Endodermal cell (in vitro differentiated cells): ENCODE results near the gene PFKL. TPM values are rescaled to one million over a fixed set of nuclear protein-coding genes. Genes with fewer than 3 reads are reported as not detected.

ENCODE experiments used
- DNase-seq: peaks from one replicate; pipeline ENCODE4 v3.0.0-alpha.2; 2017
- H3K27ac ChIP-seq: 2 replicates; pipeline ENCODE4 v1.5.1; 2013; ENCODE audit warnings: mild to moderate bottlenecking, low read depth, low read length, moderate library complexity
- H3K27me3 ChIP-seq: 2 replicates; pipeline ENCODE4 v1.6.1; 2013; ENCODE audit warnings: mild to moderate bottlenecking, low read length, moderate library complexity; ENCODE audit not compliant: insufficient read depth, control insufficient read depth, poor library complexity, severe bottlenecking
- H3K36me3 ChIP-seq: 2 replicates; pipeline ENCODE4 v1.7.0; 2013; ENCODE audit warnings: mild to moderate bottlenecking, low read length, moderate library complexity; ENCODE audit not compliant: control insufficient read depth, insufficient read depth
- H3K4me1 ChIP-seq: one replicate; pipeline ENCODE4 v1.7.0; 2013; ENCODE audit warnings: low read length; ENCODE audit not compliant: control insufficient read depth, insufficient read depth
- H3K4me3 ChIP-seq: 2 replicates; pipeline ENCODE4 v1.5.1; 2013; ENCODE audit warnings: mild to moderate bottlenecking, low read length, moderate library complexity
- H3K9ac ChIP-seq: 2 replicates; pipeline ENCODE4 v1.6.1; 2013; ENCODE audit warnings: mild to moderate bottlenecking, low read length, moderate library complexity; ENCODE audit not compliant: poor library complexity, severe bottlenecking; ENCODE audit errors: extremely low read depth
- H3K9me3 ChIP-seq: 2 replicates; pipeline ENCODE4 v1.6.1; 2013; ENCODE audit warnings: mild to moderate bottlenecking, low read length, moderate library complexity; ENCODE audit not compliant: control insufficient read depth
- H3K27ac Mint-ChIP-seq: 2 replicates; pipeline ENCODE4 v1.8.0; 2020; ENCODE audit warnings: mixed read lengths
- H3K27me3 Mint-ChIP-seq: 2 replicates; pipeline ENCODE4 v1.8.0; 2021; ENCODE audit warnings: mild to moderate bottlenecking, mixed read lengths; ENCODE audit not compliant: insufficient read depth
- H3K36me3 Mint-ChIP-seq: 2 replicates; pipeline ENCODE4 v1.8.0; 2020; ENCODE audit warnings: low read depth, mixed read lengths
- H3K4me1 Mint-ChIP-seq: 2 replicates; pipeline ENCODE4 v1.8.0; 2020; ENCODE audit warnings: mixed read lengths
- H3K4me3 Mint-ChIP-seq: 2 replicates; pipeline ENCODE4 v1.8.0; 2020; ENCODE audit warnings: mild to moderate bottlenecking, moderate library complexity, mixed read lengths
- H3K9me3 Mint-ChIP-seq: 2 replicates; pipeline ENCODE4 v1.8.0; 2020; ENCODE audit warnings: mild to moderate bottlenecking, mixed read lengths
- CTCF ChIP-seq: fragments of 200-600 bp; sonication (generic); conservative IDR thresholded peaks from 2 replicates; pipeline ENCODE4 v1.5.0; 2021; ENCODE audit warnings: antibody characterized with exemption, mild to moderate bottlenecking
- WGBS, 2 experiments: methylation state at CpG; one replicate each; pipeline versions ENCODE4 v1.1.5 to v1.1.7; 2013; ENCODE audit warnings: missing lambda C conversion rate in 2 of 2, mixed read lengths in 1 of 2; ENCODE audit not compliant: insufficient coverage in 1 of 2, insufficient read length in 1 of 2; 5-methylcytosine and 5-hydroxymethylcytosine counted together
- total RNA-seq, 2 donors: library from RNA; stranded (reverse); fragmentation: NEBNext Ultra II Directional in 1 of 2; extraction: Animal tissue kit (Norgen Biotek cat#: 25700) in 1 of 2; gene quantifications; 2 replicates in 1 of 2; 3 replicates in 1 of 2; pipeline ENCODE4 v1.2.1, GENCODE V29; 2021

The PFKL gene
- total RNA-seq, 2 donors from 2014 or later, result 195 to 198 TPM

- Histone ChIP-seq H3K4me3 (no peak overlapping the region), H3K27ac (no peak overlapping the region), H3K4me1 (no peaks in the 10 kb centered on the region), H3K27me3 (no peaks in the 10 kb centered on the region), H3K36me3 (peaks cover 14% of the 10 kb centered on the region), H3K9ac (no peak overlapping the region), H3K9me3 (no peaks in the 10 kb centered on the region)
- 95% methylated on average over 33 to 44 of the region's 44 CpGs for WGBS, 2 experiments
- TF ChIP-seq CTCF, result no peak
- DNase-seq, result no peak
- peaks cover 8% of the 10 kb centered on the region for H3K36me3 Mint-ChIP-seq
- H3K9me3 Mint-ChIP-seq, result no peaks in the 10 kb centered on the region
- H3K27me3 Mint-ChIP-seq, result no peaks in the 10 kb centered on the region
- H3K4me1 Mint-ChIP-seq, result no peaks in the 10 kb centered on the region
- no peak overlapping the region for H3K4me3 Mint-ChIP-seq
- no peak overlapping the region for H3K27ac Mint-ChIP-seq
Measured at GRCh38 chr21:44325386-44326271, 25.8 kb downstream of the PFKL start.

GRCh38 chr21:44326272-44326647 is 26.4 kb downstream of the PFKL start:
- no peak overlapping the region for H3K27ac ChIP-seq
- no peaks in the 10 kb centered on the region for H3K9me3 ChIP-seq
- no peaks in the 10 kb centered on the region for H3K4me1 ChIP-seq
- Mint-ChIP-seq H3K27ac (no peak overlapping the region), H3K36me3 (peaks cover 6% of the 10 kb centered on the region), H3K27me3 (no peaks in the 10 kb centered on the region), H3K9me3 (no peaks in the 10 kb centered on the region), H3K4me1 (no peaks in the 10 kb centered on the region), H3K4me3 (no peak overlapping the region)
- no peak overlapping the region for H3K9ac ChIP-seq
- no peak for DNase-seq
- peaks cover 9% of the 10 kb centered on the region for H3K36me3 ChIP-seq
- no peaks in the 10 kb centered on the region for H3K27me3 ChIP-seq
- no peak overlapping the region for H3K4me3 ChIP-seq
- no peak for TF ChIP-seq CTCF
- WGBS, 2 experiments, result 83 to 89% methylated on average over 1 to 13 of the region's 13 CpGs

GRCh38 chr21:44326716-44327602 is 27.1 kb downstream of the PFKL start:
- Mint-ChIP-seq H3K27me3 (no peaks in the 10 kb centered on the region), H3K9me3 (no peaks in the 10 kb centered on the region), H3K4me3 (no peak overlapping the region), H3K4me1 (no peaks in the 10 kb centered on the region), H3K36me3 (peaks cover 8% of the 10 kb centered on the region), H3K27ac (no peak overlapping the region)
- Histone ChIP-seq H3K9ac (no peak overlapping the region), H3K27me3 (no peaks in the 10 kb centered on the region), H3K27ac (no peak overlapping the region), H3K36me3 (peaks cover 9% of the 10 kb centered on the region), H3K4me1 (no peaks in the 10 kb centered on the region), H3K9me3 (no peaks in the 10 kb centered on the region), H3K4me3 (no peak overlapping the region)
- DNase-seq, result no peak
- 89 to 91% methylated on average over 14 to 26 of the region's 26 CpGs for WGBS, 2 experiments
- peak; percentile 23 for TF ChIP-seq CTCF
